ENCODE results near the gene SH2D2A.
A peak's percentile ranks its signal among the peaks of the same experiment; 100 is the strongest.

Gene SH2D2A

GRCh38 chr1:156803086-156803851 lies 13.4 kb downstream of the SH2D2A start:
- no peak for DNase-seq (ENCODE audit: low read depth)

GRCh38 chr1:156802421-156802935 lies 14.2 kb downstream of the SH2D2A start:
- DNase-seq (ENCODE audit: low read depth), result no peak

GRCh38 chr1:156801409-156802121 lies 15.1 kb downstream of the SH2D2A start:
- no peak for DNase-seq (ENCODE audit: low read depth)

DNA sequence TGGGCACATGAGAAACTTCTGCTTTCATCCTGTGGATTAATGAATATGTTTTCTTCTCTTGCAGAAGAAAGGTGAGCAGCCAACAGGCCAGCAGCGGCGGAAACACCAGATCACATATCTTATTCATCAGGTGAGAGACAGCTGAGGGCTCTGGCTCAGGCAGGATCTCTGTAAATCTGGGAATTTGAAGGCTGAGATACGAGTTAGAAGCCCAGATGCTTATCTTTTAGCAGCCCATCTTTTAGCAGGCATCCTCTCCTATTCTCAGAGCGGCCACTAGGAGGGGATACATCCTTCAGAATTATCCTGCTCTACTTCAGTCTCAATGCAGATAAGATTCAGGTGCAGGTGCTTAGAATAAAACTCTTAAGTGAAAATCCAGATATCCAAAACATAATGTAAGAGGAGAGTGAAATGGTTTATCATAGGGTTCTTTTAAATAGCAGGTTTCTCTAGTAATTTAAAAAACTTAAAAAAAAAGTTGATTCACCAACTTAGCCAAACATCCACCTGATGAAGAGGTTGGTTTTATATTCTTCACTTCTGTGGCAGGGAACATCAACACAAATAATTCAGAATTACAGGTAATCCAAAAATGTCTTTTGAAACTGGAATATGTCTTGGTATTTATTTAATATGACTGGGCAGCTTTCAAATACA lies 19.3 kb downstream of the SH2D2A start:
- DNase-seq (ENCODE audit: low read depth), result peak; percentile 56

DNA sequence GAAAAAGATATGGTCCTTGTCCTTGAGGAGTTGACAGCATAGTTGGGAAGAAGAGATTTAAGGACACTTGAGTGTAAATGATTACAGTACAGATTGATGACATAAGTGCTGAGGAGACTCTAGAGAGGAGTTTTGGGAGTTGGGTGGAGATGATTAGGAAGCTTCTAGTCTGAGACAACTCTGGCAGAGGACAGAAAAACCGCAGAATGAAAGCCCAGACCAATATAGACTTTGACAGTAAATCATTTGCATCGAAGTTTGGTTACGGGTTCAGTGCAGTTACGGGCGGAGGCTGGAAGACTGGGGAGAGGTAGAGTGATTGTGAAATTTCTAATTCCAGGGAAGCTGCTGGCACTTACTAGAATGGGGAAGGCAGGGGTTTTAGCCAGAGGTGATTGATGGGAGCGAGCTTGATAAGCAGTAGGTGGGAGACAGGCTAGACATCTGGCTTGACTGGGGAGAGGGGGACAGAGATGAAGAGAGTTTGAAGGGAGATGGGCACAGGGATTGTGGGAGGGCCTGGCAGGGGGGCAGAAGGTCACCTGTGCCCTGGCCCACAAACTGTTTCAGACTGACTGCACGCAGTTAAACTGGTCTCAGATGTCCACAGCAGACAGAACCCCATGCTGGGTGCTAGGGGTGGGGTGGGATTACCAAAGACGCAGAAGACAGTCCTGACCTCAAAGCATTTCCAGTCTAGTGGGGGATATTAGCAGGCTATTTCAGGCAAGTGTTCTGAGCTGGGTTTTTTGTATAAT lies 20.1 kb downstream of the SH2D2A start:
- no peak for DNase-seq (ENCODE audit: low read depth)

DNA sequence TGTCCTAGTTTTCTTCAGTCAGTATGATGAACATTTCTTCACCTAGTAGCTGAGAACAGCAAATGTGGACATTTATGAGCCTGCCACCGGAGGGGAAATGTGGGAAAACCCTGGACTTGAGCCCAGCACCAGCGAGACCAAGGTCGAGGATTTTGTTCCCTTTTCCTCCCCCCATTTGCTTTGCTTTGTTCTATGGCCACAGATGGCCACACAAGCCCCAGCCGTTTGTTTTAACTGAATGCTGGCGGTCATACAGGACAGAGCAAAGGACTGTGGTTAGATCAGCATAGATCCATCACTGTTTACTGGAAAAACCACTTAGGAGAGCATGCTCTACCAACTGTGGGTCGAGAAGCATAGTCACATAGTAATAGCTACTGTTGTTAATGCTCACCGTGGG lies 20.9 kb downstream of the SH2D2A start:
- no peak for DNase-seq (ENCODE audit: low read depth)

DNA sequence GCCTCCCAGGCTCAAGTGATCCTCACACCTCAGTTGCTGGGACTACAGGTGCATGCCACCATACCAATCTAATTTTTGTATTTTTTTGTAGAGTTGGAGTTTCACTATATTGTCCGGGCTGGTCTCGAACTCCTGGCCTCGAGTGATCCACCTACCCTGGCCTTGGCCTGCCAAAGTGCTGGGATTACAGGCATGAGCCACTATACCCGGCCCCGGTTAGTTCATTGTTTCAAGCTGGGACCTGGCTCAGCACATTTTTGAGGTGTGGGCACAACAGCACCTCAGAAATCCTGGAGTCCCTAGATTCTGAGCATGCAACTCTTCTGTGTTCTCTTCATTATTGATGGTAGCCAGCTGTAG lies 21.3 kb downstream of the SH2D2A start:
- no peak for DNase-seq (ENCODE audit: low read depth)

DNA sequence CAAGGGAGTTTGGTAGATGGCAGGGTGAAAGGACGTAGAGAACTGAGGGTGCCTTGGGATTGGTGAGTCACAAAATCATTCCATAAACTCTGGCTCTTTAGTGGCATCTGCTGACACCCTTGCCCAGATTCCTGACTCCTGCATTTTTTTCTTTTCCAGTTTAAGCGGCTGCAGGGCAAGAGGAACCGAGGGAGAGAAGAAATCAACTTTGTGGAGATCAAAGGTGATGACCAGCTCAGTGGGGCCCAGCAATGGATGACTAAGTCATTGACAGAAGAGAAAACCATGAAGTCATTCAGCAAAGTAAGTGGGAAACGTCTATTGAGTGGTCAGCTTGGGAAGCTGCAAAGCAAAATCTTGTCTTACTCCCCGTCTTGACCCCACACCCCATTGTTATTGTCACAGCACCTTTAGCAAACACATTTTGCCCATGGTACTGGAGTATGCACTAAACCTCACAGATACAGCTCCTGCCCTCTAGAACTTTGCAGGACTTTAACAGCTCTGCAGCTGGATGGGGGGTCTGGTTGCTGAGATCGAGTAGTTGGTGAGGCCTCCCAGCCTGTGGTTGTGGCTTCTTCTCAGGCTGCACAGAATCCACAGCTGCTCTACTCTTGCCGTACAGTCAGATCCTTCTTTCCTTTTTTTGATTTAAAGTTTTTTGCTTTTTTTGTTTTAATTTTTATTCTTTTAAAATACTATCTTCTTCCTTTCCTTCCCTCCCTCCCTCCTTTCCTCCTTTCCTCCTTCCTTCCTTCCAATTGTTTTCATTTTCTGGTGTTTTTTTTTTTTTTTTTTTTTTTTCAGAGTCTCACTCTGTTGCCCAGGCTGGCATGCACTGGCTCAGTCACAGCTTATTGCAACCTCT lies 21.9 kb downstream of the SH2D2A start:
- DNase-seq (ENCODE audit: low read depth), result no peak

DNA sequence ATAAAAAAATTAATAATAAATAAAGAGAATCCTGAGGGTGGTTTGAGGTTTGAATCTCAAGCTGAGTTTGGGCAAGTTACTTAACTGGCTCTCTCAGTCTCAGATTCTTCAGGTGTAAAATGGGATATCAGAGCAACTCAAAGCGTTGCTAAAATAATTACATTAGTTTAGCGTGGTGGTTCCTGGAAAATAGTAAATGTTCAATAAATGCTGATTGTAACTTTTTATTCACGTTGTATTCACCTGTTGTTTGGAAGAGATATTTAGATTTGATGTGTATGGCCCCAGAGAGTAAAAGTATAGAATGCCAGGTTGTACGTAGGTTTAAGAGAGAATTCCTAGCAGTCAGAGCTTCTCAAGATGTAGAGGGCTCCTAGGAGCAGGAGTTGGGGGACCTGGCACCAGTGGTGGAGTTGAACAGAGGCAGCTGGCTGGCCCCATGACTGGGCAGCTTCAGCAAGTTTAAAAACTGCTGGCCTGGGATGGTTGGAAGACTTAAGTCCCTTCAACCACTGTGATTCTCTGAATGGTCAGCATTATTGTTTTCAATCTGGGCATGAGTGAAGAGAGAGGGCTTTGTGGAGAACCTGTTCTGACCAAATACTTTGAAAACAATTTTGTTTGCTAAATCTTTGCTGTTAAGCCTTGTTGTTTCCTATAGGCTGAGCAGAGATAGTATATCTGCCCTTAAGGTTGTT lies 26.9 kb downstream of the SH2D2A start:
- DNase-seq (ENCODE audit: low read depth), result no peak

DNA sequence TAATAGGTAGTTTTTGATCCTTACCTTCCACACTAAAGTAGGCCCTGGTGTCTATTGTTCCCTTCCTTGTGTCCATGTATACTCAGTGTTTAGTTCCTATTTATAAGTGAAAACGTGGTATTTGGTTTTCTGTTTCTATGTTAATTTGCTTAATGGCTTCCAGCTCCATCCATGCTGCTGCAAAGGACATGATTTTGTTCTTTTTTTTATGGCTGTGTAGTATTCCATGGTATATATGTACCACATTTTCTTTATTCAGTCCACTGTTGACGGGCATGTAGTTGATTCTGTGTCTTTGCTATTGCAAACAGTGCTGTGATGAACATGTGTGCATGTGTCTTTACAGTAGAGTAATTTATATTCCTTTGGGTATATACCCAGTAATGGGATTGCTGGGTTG lies 28.5 kb downstream of the SH2D2A start:
- no peak for DNase-seq (ENCODE audit: low read depth)

DNA sequence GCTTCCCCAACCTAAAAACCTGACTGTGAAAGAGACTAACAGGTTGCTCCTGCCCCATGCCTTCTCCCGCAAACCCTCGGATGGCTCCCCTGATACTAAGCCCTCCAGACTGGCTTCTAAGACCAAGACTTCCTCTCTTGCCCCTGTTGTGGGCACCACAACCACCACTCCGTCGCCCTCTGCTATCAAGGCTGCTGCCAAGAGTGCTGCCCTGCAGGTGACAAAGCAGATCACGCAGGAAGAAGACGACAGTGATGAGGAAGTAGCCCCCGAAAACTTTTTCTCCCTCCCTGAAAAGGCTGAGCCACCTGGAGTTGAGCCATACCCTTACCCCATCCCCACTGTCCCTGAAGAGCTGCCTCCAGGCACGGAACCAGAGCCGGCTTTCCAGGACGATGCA lies 30.0 kb downstream of the SH2D2A start:
- DNase-seq (ENCODE audit: low read depth), result no peak

DNA sequence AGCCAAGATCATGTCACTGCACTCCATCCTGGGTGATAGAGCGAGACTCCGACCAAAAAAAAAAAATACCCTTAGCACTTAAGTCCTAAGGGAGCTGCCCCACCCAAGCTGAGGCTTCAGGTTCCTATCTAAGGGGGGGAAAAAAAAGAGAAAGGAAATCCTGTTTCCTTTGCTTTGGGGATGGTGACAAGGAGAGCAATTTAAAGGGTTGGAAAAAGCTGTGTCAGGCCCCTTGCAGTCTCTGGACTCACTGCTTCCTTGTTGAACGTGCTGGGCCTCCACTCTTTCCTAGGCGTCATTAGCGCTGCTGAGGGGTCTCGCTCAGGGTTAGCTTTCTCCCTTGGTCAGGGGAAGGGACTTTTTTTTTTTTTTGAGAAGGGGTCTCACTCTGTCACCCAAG lies 31.2 kb downstream of the SH2D2A start:
- no peak for DNase-seq (ENCODE audit: low read depth)

DNA sequence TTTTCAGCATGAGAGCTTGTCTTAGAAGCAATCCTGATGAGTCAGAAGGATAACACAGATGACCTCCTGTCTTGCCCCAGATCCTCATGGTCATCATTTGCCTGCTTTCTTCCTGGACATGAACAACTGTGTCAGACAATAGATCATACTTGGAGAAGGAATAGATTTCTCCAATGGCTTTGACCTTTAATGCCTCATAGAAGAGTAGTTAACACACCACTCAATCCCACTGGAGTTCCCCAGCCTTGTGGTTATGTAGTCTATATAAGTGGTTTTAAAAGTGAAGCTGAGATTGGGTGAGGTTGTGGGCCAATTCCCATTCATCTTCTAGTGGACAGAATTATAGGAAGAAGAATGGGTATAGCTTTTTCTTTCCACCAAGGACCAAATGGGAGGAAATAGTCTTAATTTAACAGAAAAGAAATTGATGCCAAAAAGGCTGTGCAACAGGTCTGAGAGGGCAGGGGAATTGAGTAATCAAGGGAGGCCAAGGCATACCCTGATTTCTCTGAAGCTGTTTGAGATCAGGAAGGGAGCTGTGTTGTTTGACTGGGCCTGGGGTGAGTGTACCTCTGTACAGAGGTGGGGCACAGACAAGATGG lies 35.0 kb downstream of the SH2D2A start:
- DNase-seq (ENCODE audit: low read depth), result no peak

- DNase-seq (ENCODE audit: low read depth), result no peak
Measured at GRCh38 chr1:156777573-156777972, 39.1 kb downstream of the SH2D2A start.

GRCh38 chr1:156776942-156777341 lies 39.7 kb downstream of the SH2D2A start:
- no peak for DNase-seq (ENCODE audit: low read depth)

DNA sequence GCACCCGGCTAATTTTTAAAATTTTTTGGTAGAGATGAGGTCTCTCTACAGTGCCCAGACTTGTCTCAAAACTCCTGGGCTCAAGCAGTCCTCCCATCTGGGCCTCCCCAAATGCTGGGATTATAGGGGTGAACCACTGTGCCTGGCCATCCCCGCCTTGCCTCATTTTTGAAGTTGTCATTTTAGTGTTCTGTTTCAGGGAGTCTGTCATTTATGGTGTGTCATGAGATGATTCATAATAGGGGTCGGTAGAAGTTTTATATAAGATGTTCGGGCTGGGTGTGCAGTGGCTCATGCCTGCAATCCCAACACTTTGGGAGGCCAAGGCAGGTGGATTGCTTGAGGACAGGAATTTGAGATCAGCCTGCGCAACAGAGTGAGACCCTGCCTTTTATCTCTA lies 40.8 kb downstream of the SH2D2A start:
- DNase-seq (ENCODE audit: low read depth), result no peak

DNA sequence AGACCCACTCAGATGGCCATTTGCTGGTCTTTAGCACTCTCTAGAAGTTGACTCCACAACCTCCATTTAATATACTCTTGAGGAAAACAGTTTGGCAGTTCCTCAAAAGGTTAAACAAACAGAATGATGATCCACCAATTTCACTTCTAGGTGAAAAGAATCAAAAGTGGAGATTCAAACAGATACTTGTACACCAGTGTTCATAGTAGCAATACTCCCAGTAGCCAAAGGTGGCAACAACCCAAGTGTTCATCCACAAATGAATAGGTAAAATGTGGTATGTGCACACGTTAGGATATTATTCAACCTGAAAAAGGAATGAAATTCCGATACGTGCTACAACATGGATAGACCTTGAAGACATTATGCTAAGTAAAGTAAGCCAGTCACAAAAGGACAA lies 43.0 kb downstream of the SH2D2A start:
- no peak for DNase-seq (ENCODE audit: low read depth)

DNA sequence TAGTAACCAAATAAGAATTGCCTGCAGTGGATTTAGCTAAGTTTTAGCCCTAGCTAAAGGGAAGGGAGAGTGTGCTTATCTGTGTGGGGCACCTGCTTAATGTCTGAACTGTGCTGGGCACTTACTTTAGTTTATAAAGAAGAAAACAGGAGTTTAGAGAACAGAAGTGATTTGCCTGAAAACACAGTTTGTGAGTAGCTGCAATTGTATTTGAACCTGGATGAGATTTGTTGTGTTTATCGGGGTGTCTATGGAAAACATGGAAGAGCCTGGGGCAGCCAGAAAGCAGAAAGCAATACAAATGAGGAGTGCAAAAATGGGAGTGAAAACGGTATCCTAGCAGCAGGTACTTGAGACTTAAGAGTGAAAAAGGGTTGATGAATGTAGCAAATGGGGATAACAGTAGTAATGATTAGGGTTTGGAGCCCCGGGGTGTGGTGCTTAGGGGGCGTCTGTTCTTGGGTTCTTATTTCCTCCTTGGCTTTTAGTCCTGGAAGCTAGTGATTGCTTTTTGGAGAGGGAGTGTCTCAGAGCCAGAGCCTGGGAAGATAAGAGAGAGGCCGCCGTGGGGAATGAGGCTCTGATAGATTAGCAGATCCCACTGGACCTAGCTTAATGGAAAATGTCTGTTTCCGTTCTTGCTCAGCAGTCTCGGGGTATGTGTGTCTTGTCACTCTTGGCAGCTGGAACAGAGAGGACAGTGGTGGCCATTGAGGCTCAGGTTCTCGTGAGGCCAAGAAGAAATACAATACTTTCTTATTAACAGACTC lies 43.7 kb downstream of the SH2D2A start:
- no peak for DNase-seq (ENCODE audit: low read depth)

- DNase-seq (ENCODE audit: low read depth), result no peak
Measured at GRCh38 chr1:156772222-156772621, 44.4 kb downstream of the SH2D2A start.

All from T follicular helper cell (primary cell).